ENCODE data around the gene CRADD. TPM values are rescaled to one million over a fixed set of nuclear protein-coding genes. Genes with fewer than 3 reads are reported as not detected.

The CRADD gene
- total RNA-seq, 1 donor from 2014 or later: 41.2 TPM

- no peak overlapping the region for H2AFZ ChIP-seq (replicated peaks)
- H3K36me3 ChIP-seq: no peaks in the 10 kb centered on the region
- H4K20me1 ChIP-seq (ENCODE audit: low read depth): no peaks in the 10 kb centered on the region
- Mint-ChIP-seq H3K4me1 (peaks cover 12% of the 10 kb centered on the region), H3K27ac (no peak overlapping the region), H3K27me3 (ENCODE audit: insufficient read depth, low read depth) (no peaks in the 10 kb centered on the region), H3K36me3 (no peaks in the 10 kb centered on the region), H3K9me3 (no peaks in the 10 kb centered on the region), H3K4me3 (no peak overlapping the region)
- H3K27ac ChIP-seq: no peak overlapping the region
- no peaks in the 10 kb centered on the region for H3K27me3 ChIP-seq
- H3F3A ChIP-seq (ENCODE audit: low read depth): no peaks in the 10 kb centered on the region
- no peak overlapping the region for H3K4me3 ChIP-seq
- H3K79me2 ChIP-seq (ENCODE audit: low read depth): no peaks in the 10 kb centered on the region
- DNase-seq (ENCODE audit: low spot score): no peak
- peaks cover 7% of the 10 kb centered on the region for H3K4me1 ChIP-seq
- no peaks in the 10 kb centered on the region for H3K9me3 ChIP-seq (ENCODE audit: low read depth)
- H3K9ac ChIP-seq: no peak overlapping the region
- H3K4me2 ChIP-seq: no peak overlapping the region
- TF ChIP-seq EZH2 (IDR thresholded peaks at IDR 0.05): no peak
- TF ChIP-seq, protein P1, sequence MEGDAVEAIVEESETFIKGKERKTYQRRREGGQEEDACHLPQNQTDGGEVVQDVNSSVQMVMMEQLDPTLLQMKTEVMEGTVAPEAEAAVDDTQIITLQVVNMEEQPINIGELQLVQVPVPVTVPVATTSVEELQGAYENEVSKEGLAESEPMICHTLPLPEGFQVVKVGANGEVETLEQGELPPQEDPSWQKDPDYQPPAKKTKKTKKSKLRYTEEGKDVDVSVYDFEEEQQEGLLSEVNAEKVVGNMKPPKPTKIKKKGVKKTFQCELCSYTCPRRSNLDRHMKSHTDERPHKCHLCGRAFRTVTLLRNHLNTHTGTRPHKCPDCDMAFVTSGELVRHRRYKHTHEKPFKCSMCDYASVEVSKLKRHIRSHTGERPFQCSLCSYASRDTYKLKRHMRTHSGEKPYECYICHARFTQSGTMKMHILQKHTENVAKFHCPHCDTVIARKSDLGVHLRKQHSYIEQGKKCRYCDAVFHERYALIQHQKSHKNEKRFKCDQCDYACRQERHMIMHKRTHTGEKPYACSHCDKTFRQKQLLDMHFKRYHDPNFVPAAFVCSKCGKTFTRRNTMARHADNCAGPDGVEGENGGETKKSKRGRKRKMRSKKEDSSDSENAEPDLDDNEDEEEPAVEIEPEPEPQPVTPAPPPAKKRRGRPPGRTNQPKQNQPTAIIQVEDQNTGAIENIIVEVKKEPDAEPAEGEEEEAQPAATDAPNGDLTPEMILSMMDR (IDR thresholded peaks at IDR 0.05): no peak
- no peak for TF ChIP-seq EZH2phosphoT487 (IDR thresholded peaks at IDR 0.05)
These were observed 125.1 kb downstream of the CRADD start for GRCh38 chr12:93802293-93802692.

GRCh38 chr12:93802698-93803423, 125.7 kb downstream of the CRADD start:
- Histone ChIP-seq H3K4me2 (no peak overlapping the region), H3K27ac (no peak overlapping the region), H3K36me3 (no peaks in the 10 kb centered on the region), H4K20me1 (ENCODE audit: low read depth) (no peaks in the 10 kb centered on the region), H3K9me3 (ENCODE audit: low read depth) (no peaks in the 10 kb centered on the region), H3K9ac (no peak overlapping the region), H3F3A (ENCODE audit: low read depth) (no peaks in the 10 kb centered on the region), H2AFZ (replicated peaks) (no peak overlapping the region), H3K4me1 (peaks cover 7% of the 10 kb centered on the region), H3K27me3 (no peaks in the 10 kb centered on the region), H3K79me2 (ENCODE audit: low read depth) (no peaks in the 10 kb centered on the region), H3K4me3 (no peak overlapping the region)
- Mint-ChIP-seq H3K36me3 (no peaks in the 10 kb centered on the region), H3K27me3 (ENCODE audit: insufficient read depth, low read depth) (no peaks in the 10 kb centered on the region), H3K4me1 (peaks cover 12% of the 10 kb centered on the region), H3K9me3 (no peaks in the 10 kb centered on the region), H3K27ac (no peak overlapping the region), H3K4me3 (no peak overlapping the region)
- no peak for DNase-seq (ENCODE audit: low spot score)
- TF ChIP-seq EZH2 (IDR thresholded peaks at IDR 0.05): no peak
- TF ChIP-seq, protein P1 (IDR thresholded peaks at IDR 0.05): no peak
- no peak for TF ChIP-seq EZH2phosphoT487 (IDR thresholded peaks at IDR 0.05)

DNA sequence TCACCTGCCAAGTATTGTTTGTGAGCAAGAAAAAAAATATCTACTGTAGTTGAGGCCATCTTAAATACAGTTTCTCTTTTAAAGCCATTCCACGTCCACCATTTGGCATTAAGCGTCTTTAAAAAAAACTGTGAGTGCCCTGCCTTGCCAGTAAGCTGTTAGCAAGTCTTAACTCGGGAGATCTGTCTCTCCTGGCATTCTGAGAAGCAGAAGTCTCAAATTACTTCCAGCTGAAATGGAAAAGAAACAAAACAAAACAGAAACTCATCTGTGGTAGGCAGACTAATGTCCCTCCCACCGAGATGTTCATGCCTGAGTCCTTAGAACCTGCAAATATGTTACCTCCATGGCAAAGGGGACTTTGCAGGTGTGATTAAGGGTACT, 126.2 kb downstream of the CRADD start:
- no peak overlapping the region for H3K9ac ChIP-seq
- Mint-ChIP-seq H3K4me3 (no peak overlapping the region), H3K27me3 (ENCODE audit: insufficient read depth, low read depth) (no peaks in the 10 kb centered on the region), H3K36me3 (no peaks in the 10 kb centered on the region), H3K9me3 (no peaks in the 10 kb centered on the region), H3K4me1 (peaks cover 12% of the 10 kb centered on the region), H3K27ac (no peak overlapping the region)
- no peak overlapping the region for H2AFZ ChIP-seq (replicated peaks)
- TF ChIP-seq EZH2phosphoT487 (IDR thresholded peaks at IDR 0.05) (no peak), EZH2 (IDR thresholded peaks at IDR 0.05) (no peak)
- TF ChIP-seq, protein P1 (IDR thresholded peaks at IDR 0.05): no peak
- no peaks in the 10 kb centered on the region for H3F3A ChIP-seq (ENCODE audit: low read depth)
- H3K27ac ChIP-seq: no peak overlapping the region
- peak; percentile 10 for DNase-seq (ENCODE audit: low spot score)
- no peaks in the 10 kb centered on the region for H3K36me3 ChIP-seq
- H3K27me3 ChIP-seq: no peaks in the 10 kb centered on the region
- H3K4me1 ChIP-seq: peaks cover 7% of the 10 kb centered on the region
- no peaks in the 10 kb centered on the region for H4K20me1 ChIP-seq (ENCODE audit: low read depth)
- no peaks in the 10 kb centered on the region for H3K79me2 ChIP-seq (ENCODE audit: low read depth)
- H3K9me3 ChIP-seq (ENCODE audit: low read depth): no peaks in the 10 kb centered on the region
- H3K4me3 ChIP-seq: no peak overlapping the region
- no peak overlapping the region for H3K4me2 ChIP-seq
